Right lobe of liver (tissue), 6 donors: ENCODE results near the gene TMEM121. TPM values are rescaled to one million over a fixed set of nuclear protein-coding genes. Genes with fewer than 3 reads are reported as not detected.

ENCODE experiments used
- ATAC-seq, 4 donors: fragments of 200-7000 bp; cut with Tn5 transposase; one replicate each; pipeline ENCODE4 v1.9.1; 2020; ENCODE audit warnings: mild to moderate bottlenecking in 4 of 4, moderate library complexity in 4 of 4
- DNase-seq, 3 donors: peaks; one replicate each; pipeline ENCODE4 v3.0.0-alpha.2; 2020
- H3K27ac ChIP-seq, 3 donors: fragments of 200-600 bp; one replicate each; pipeline ENCODE4 v1.8.0; 2022
- H3K27me3 ChIP-seq, 2 donors: fragments of 200-600 bp; one replicate each; pipeline ENCODE4 v1.8.0; 2022
- H3K36me3 ChIP-seq, 4 donors: fragments of 200-600 bp; sonication (generic) in 1 of 4; one replicate each; pipeline versions ENCODE4 v1.5.1 to v1.8.0; 2017 to 2022; ENCODE audit warnings: control low read depth in 1 of 4
- H3K4me1 ChIP-seq, 4 donors: fragments of 200-600 bp; sonication (generic) in 1 of 4; one replicate each; pipeline versions ENCODE4 v1.5.1 to v1.8.0; 2017 to 2022; ENCODE audit warnings: control low read depth in 1 of 4
- H3K4me3 ChIP-seq, 3 donors: fragments of 200-600 bp; one replicate each; pipeline ENCODE4 v1.8.0; 2022
- H3K9me3 ChIP-seq, 4 donors: fragments of 200-600 bp; sonication (generic) in 1 of 4; one replicate each; pipeline versions ENCODE4 v1.5.1 to v1.8.0; 2017 to 2022; ENCODE audit warnings: control low read depth in 1 of 4
- CTCF ChIP-seq, 4 donors: fragments of 200-600 bp in 3 of 4; fragments of 450-650 bp in 1 of 4; IDR thresholded peaks; one replicate each; pipeline versions ENCODE4 v1.5.1 to v1.8.0; 2016 to 2022; ENCODE audit warnings: antibody characterized with exemption in 4 of 4, mild to moderate bottlenecking in 2 of 4
- POLR2A ChIP-seq: fragments of 450-650 bp; IDR thresholded peaks from one replicate; pipeline ENCODE4 v1.6.1; 2017; ENCODE audit warnings: antibody characterized with exemption, mild to moderate bottlenecking
- WGBS: methylation state at CpG from one replicate; pipeline ENCODE4 v1.1.6; 2018; ENCODE audit warnings: low coverage, low lambda C conversion rate; ENCODE audit not compliant: insufficient coverage; ENCODE audit errors: missing lambda C conversion rate; 5-methylcytosine and 5-hydroxymethylcytosine counted together
- intact Hi-C, 2 donors: fragments of 100-400 bp; cut with DNase I; formaldehyde crosslinking; loops; one replicate each; pipeline versions ENCODE4 v1.11.2 to v1.14.1; 2022
- total RNA-seq, 6 experiments: library from RNA; depleted of rRNA in 2 of 6; stranded (reverse); fragments of >200 nt in 2 of 6; fragmentation: NEBNext Ultra II Directional in 3 of 6; extraction: Animal tissue kit (Norgen Biotek cat#: 25700) in 3 of 6; gene quantifications; one replicate each; pipeline versions ENCODE4 v1.1.0 to v1.2.4, GENCODE V29; 2016 to 2023
- donor health status: DM: no; HTN: yes; CAD: no.
- donor health status: DM: no; HTN: no; CAD: no.
- donor health status: DM: no; HTN: no; CAD: no.
- donor health status: DM: no; HTN: yes; CAD: no.
- donor health status: DM: no; HTN: yes; CAD: no.

The TMEM121 gene
- total RNA-seq, 6 experiments from 2014 or later, result 0.74 to 3.2 (median 2.2) TPM

DNA sequence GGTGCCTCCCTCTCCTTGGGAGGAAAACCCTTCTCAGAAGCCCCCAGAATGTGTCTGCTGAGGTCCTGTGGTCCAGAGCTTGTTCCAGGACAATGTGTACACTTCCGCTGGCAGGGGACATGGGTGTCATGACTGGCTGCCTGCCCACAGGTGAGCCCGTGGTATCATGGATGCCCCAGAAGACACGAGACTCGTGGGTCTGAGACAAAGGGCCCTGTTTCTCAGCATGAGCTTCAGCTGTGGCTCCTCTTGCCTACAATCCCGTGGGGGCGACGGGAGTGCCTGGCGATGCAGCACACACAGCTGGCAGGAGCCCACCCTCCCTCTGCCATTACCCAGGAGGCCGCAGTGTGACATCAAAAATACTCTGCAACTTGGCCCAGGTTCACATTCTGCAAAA is 7.0 kb downstream of the TMEM121 start:
- no CpG with 5 or more reads among the region's 9 CpGs for WGBS

GRCh38 chr14:105533811-105534498 is 7.6 kb downstream of the TMEM121 start:
- Histone ChIP-seq H3K4me1 (no peaks in the 10 kb centered on the region), H3K27me3 (no peaks in the 10 kb centered on the region), H3K4me3 (no peak overlapping the region), H3K27ac (no peak overlapping the region), H3K36me3 (no peaks in the 10 kb centered on the region), H3K9me3 (no peaks in the 10 kb centered on the region)
- intact Hi-C loops, result loop anchor here in 1 of 2 donors (5.0 kb wide), 1 partner anchor 167 kb away; no protein-coding TSS in a partner anchor
- 54% methylated on average over 21 of the region's 21 CpGs for WGBS
- ATAC-seq (no peak), DNase-seq (no peak)
- TF ChIP-seq CTCF (IDR thresholded peaks at IDR 0.05), result no peak
- TF ChIP-seq POLR2A, result no peak

More for the DNA sequence above, 7.0 kb downstream of the TMEM121 start:
- intact Hi-C loops, result loop anchor here in 1 of 2 donors (5.0 kb wide), 1 partner anchor 166 kb away; no protein-coding TSS in a partner anchor
- no peaks in the 10 kb centered on the region for H3K36me3 ChIP-seq
- peak in 1 of 3 donors; percentile 40 for DNase-seq
- H3K27me3 ChIP-seq, result no peaks in the 10 kb centered on the region
- H3K9me3 ChIP-seq, result no peaks in the 10 kb centered on the region
- ATAC-seq, result no peak
- TF ChIP-seq CTCF (IDR thresholded peaks at IDR 0.05) (no peak), POLR2A (no peak)
- no peak overlapping the region for H3K27ac ChIP-seq
- peaks cover 0 to 3% (median 0%) of the 10 kb centered on the region in 4 donors for H3K4me1 ChIP-seq
- H3K4me3 ChIP-seq, result no peak overlapping the region

DNA sequence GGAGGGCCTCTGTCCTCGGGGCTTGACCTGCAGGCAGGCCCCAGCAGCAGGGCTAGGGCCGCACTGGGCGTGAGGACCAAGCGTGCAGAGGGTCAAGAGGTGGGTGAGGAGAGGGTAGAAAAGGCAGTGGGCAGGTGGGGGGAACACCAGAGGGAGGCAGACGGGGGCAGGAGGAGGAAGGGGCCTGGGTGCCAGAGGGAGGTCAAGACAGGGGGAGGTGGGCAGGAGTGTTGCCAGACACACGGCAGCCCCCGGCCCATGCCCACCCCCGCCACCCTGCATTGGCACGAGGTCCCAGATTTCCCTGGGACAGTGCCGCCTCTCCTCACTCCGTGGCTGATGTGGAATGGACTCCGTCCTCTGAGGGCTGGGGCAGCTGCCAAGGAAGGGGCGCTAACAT is 8.2 kb downstream of the TMEM121 start:
- intact Hi-C loops, result loop anchor here in 1 of 2 donors (5.0 kb wide), 1 partner anchor 167 kb away; no protein-coding TSS in a partner anchor
- no peaks in the 10 kb centered on the region for H3K4me1 ChIP-seq
- H3K36me3 ChIP-seq, result no peaks in the 10 kb centered on the region
- no peak for DNase-seq
- TF ChIP-seq POLR2A (no peak), CTCF (IDR thresholded peaks at IDR 0.05) (no peak)
- no peak overlapping the region for H3K27ac ChIP-seq
- no peaks in the 10 kb centered on the region for H3K9me3 ChIP-seq
- no peaks in the 10 kb centered on the region for H3K27me3 ChIP-seq
- no peak for ATAC-seq
- WGBS, result 16% methylated on average over 5 of the region's 13 CpGs
- H3K4me3 ChIP-seq, result no peak overlapping the region

DNA sequence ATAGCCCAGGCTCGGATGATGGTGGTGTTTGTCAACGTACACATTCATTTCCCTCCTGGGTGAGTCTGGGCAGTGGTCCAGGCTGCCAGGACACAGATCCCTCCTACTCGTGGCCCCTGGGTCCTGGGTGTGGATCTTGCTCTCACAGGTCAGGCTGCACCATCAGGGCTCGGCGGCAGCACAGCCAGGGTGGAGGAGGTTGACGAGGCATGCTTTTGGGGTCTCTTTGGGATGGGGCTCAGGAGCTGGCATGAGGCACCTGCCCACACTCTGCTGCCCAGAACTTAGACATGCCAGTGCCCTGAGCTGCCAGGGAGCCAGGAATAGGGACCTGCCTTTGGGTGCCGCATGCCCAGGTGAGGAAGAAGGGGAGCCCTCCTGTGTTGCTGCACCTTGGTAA is 9.7 kb downstream of the TMEM121 start:
- no peaks in the 10 kb centered on the region for H3K4me1 ChIP-seq
- no peaks in the 10 kb centered on the region for H3K27me3 ChIP-seq
- DNase-seq, result peak in 1 of 3 donors; percentile 39
- intact Hi-C loops, result no loop called here
- ATAC-seq, result no peak
- no peaks in the 10 kb centered on the region for H3K36me3 ChIP-seq
- no peak overlapping the region for H3K27ac ChIP-seq
- TF ChIP-seq CTCF (IDR thresholded peaks at IDR 0.05) (no peak), POLR2A (no peak)
- WGBS, result no CpG with 5 or more reads among the region's 7 CpGs
- no peaks in the 10 kb centered on the region for H3K9me3 ChIP-seq
- H3K4me3 ChIP-seq, result no peak overlapping the region
